H1 (cell line): ENCODE results near the gene CEACAM1.

Experiments
- ATF3 ChIP-seq: IDR thresholded peaks from 2 replicates; pipeline ENCODE4 v1.6.1; 2011; ENCODE audit warnings: low read depth, mild to moderate bottlenecking, low read length; ENCODE audit not compliant: insufficient read depth
- CEBPB ChIP-seq: IDR thresholded peaks from 2 replicates; pipeline ENCODE4 v1.6.1; 2012; ENCODE audit warnings: low read depth, low read length
- CTCF ChIP-seq, 3 experiments: IDR thresholded peaks; 1 replicate in 2 of 3; 2 replicates in 1 of 3; pipeline versions ENCODE4 v1.5.1 to v1.6.1; 2011; ENCODE audit warnings: low read length in 3 of 3, mild to moderate bottlenecking in 3 of 3, inconsistent platforms in 2 of 3, low read depth in 1 of 3, moderate library complexity in 1 of 3; ENCODE audit not compliant: insufficient read depth in 1 of 3; ENCODE audit errors: control extremely low read depth in 1 of 3
- NRF1 ChIP-seq: IDR thresholded peaks from 2 replicates; pipeline ENCODE4 v1.6.1; 2011; ENCODE audit warnings: mild to moderate bottlenecking, low read depth, low read length, improper control_type of control experiment
- SIN3A ChIP-seq, 2 experiments: IDR thresholded peaks in 1 of 2; conservative IDR thresholded peaks in 1 of 2; 2 replicates each; pipeline ENCODE4 v1.6.1; 2011 to 2012; ENCODE audit warnings: low read length in 2 of 2, improper control_type of control experiment in 1 of 2, low read depth in 1 of 2, mild to moderate bottlenecking in 1 of 2
- TAF1 ChIP-seq: IDR thresholded peaks from 2 replicates; pipeline ENCODE4 v1.6.1; 2011; ENCODE audit warnings: mild to moderate bottlenecking, low read depth, low read length
- TF ChIP-seq, protein P1 (sequence below): IDR thresholded peaks from 2 replicates; pipeline ENCODE4 v1.6.1; 2011; ENCODE audit warnings: low read length, improper control_type of control experiment
- TF ChIP-seq, protein P2 (sequence below): IDR thresholded peaks from 2 replicates; pipeline ENCODE4 v1.6.1; 2012; ENCODE audit warnings: low read length, inconsistent platforms

GRCh38 chr19:42461700-42462324 lies 66.5 kb downstream of the CEACAM1 start:
- TF ChIP-seq CEBPB, result no peak
- TF ChIP-seq, protein P1, sequence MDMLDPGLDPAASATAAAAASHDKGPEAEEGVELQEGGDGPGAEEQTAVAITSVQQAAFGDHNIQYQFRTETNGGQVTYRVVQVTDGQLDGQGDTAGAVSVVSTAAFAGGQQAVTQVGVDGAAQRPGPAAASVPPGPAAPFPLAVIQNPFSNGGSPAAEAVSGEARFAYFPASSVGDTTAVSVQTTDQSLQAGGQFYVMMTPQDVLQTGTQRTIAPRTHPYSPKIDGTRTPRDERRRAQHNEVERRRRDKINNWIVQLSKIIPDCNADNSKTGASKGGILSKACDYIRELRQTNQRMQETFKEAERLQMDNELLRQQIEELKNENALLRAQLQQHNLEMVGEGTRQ, result no peak
- TF ChIP-seq, protein P2, sequence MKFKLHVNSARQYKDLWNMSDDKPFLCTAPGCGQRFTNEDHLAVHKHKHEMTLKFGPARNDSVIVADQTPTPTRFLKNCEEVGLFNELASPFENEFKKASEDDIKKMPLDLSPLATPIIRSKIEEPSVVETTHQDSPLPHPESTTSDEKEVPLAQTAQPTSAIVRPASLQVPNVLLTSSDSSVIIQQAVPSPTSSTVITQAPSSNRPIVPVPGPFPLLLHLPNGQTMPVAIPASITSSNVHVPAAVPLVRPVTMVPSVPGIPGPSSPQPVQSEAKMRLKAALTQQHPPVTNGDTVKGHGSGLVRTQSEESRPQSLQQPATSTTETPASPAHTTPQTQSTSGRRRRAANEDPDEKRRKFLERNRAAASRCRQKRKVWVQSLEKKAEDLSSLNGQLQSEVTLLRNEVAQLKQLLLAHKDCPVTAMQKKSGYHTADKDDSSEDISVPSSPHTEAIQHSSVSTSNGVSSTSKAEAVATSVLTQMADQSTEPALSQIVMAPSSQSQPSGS, result no peak
- TF ChIP-seq NRF1, result no peak
- no peak for TF ChIP-seq TAF1
- no peak for TF ChIP-seq SIN3A (conservative IDR thresholded peaks at IDR 0.05 in 1 of 2, IDR thresholded peaks at IDR 0.05 in 1 of 2; ENCODE audit: low read depth in 1 of 2, low read length in 2 of 2)
- no peak for TF ChIP-seq CTCF (IDR thresholded peaks at IDR 0.05; ENCODE audit: control extremely low read depth in 1 of 3, insufficient read depth in 1 of 3, low read depth in 1 of 3, low read length in 3 of 3)
- TF ChIP-seq ATF3, result no peak
